Femur (tissue), 1 donor: ENCODE data around the gene BTG1.
"Not testable (repeated sequence)": the region's sequence is repeated elsewhere in the genome, so short reads cannot be mapped to it uniquely, and the experiment has no call there.

Experiments
- DNase-seq: peaks from one replicate; pipeline ENCODE4 v3.0.0-alpha.2; 2017

BTG1 gene

GRCh38 chr12:92147491-92147890 is 1.8 kb upstream of the BTG1 start:
- no peak for DNase-seq

DNA sequence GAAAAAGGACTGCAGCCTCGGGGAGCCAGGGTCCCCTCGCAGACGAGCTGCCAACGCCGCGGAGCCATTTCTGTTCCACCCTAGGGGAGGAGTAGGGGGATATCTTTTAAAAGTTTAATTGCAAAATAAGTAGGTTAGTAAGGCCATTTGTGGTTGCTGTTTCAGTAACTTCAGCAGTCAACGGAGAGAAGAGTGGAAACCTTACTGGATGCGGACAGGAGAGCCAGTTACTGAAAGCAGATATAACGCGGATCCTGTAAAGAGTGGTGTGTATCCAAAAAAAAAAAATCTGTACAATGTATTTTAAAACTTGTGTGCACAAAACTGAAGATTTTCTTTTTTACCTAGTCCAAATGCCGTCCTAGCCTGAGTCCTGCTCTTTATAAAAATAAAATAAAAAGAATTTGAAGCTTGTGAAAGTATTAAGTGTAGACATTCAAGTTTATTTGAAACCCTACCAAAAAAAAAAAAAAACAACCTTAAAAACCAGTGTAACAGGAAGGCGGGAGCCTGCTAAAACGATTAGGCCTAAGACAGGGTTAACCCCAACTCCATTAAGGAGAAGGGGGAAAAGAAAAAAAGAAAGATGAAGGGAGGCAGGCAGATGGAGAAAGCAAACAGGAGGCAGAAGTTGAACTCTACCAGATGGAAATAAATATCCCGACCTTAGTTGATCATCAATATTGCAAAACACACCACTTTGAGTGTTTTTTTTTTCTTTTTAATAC is 1.0 kb upstream of the BTG1 start:
- no peak for DNase-seq

DNA sequence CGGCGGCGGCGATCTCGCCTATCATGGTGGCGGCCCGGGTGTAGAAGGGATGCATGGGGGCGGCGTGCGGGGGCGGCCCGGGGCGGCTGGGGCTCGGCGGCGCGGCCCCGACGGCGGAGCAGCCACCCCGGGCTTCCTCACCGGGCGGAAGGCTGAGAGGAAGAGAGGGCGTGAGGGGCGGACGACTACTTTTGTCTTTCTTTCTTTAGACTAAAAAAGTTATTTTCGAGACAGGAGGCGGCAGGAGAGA is 240 bp downstream of the BTG1 start:
- no peak for DNase-seq

DNA sequence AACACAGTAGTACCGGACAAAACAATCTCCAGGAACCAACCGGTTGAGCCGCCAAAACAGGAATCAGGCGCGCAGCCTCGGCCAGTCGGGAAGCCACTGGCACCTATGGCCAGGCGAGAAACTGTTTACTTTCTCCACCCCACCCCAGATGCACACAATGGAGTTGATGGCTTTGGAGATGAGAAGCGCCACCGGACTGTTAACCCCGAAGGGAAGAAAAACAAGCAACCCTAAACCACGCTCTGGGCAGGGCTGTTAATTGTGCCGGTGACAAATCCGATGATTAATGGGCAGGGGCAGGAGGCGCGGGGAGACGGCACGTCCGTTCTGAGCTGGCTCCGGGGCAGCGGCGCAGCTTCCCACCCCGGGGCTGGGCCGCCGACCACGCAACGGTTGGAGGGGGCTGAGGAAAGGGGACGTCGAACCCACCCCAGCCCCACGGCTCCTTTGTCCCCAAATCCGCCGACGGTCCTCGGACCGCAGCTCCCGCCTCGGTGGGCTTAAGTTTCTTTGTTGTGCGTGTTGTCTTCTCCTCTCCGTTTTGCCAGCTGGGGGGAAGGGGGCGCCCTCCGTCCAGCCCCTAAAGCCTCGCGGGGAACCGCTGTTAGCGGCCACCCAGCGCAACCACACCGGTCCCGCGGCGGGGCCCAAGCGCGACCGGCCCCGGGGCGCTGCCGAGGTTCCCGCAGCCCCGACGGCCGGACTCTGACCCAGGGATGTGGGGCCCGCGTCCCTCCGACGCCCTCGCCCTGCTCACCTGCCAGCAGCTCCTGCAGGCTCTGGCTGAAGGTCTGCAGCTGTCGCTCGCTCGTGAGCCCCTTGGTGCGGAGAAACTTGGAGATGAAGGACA is 790 bp downstream of the BTG1 start:
- peak; percentile 71 for DNase-seq

DNA sequence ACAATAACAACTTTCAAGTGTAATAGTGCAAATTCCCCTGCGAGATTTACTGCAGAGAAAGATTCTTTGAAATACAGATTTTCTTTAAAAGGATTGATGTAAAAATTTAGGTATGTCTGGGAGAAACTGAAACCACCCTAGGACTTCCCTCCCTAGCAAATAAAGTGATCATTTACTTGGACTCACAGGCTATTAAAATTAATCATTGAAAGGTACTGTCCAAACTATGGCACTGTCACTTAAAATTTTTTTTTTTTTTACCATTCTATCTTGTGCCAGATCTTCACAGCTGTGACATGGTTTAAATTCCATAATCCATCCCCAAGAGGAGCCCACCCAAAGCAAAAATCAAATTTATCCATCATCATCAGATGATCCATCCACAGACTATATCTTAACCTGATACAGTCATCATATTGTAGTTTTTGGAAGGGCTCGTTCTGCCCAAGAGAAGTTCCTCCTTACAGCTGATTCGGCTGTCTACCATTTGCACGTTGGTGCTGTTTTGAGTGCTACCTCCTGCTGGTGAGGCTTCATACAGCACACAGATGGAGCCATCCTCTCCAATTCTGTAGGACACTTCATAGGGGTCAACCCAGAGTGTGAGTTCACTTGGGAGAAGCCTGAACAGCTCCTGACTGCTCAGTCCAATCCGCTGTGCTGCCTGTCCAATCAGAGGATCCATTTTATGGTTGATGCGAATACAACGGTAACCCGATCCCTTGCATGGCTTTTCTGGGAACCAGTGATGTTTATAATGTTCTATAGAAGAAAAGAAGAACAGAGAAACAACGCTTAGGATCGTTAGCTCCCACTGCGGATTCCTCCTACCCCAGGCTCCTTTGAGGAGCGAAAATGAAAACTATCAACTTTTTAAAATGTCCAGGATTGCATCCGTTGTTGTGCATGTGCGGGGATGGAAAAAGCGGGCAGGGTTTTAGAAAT is 1.7 kb downstream of the BTG1 start:
- DNase-seq, result peak; percentile 89

GRCh38 chr12:92143258-92143657 is 2.4 kb downstream of the BTG1 start:
- no peak for DNase-seq

GRCh38 chr12:92142251-92142926 is 3.3 kb downstream of the BTG1 start:
- DNase-seq, result no peak

DNA sequence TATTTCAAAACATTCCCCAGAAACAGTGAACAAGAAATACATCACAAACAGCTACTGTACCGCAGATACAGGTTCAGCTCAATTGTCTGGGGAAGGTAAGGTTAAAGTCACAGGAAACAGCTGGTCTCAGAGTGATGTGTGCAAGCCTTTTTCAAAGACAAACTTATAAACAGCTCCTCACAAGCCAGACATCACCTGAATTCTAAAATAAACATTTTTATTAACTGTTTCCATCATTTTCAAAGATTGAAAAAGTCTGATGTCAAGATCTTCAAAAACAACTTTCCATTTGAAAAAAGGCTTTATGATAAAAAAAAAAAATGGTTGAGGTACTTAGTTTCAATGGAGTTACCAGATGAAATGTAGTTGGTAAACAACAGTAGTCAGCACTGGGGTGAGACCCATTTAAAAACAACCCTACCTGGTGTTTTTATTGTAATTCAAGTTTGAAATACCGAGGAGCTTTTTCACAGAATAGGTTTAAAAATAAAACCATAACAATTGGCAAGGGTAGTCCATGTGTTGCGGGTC is 4.0 kb downstream of the BTG1 start:
- no peak for DNase-seq

DNA sequence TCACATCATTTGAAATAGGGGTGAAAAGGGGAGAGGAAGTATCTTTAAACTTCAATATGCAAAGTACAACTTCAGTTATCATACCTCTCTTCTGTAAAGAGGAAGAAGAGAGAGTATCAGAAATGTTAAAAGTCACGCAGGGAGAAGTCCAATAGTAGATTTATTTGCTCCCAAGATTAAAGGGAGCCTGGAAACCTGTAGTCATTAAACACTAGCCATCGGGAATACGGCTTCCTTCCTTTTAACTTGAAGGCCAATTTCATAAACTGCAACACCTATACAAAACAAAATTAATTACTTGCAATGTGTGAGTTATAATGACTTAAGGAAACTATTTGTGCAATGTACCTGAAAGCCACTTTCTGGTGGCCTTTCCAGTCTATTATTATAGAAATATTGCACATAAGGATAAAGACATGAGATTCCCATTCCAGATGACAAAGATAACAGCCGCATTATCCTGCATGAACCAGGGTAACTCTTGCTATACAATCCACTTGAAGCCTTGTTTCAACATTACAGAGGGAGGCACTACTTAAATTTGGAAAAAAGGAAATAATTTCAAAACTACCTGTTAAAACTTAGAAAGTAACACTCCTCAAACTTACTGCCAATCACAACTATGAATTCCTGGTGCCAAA is 4.6 kb downstream of the BTG1 start:
- DNase-seq, result no peak

- DNase-seq, result no peak
Measured at GRCh38 chr12:92140156-92140555, 5.5 kb downstream of the BTG1 start.

DNA sequence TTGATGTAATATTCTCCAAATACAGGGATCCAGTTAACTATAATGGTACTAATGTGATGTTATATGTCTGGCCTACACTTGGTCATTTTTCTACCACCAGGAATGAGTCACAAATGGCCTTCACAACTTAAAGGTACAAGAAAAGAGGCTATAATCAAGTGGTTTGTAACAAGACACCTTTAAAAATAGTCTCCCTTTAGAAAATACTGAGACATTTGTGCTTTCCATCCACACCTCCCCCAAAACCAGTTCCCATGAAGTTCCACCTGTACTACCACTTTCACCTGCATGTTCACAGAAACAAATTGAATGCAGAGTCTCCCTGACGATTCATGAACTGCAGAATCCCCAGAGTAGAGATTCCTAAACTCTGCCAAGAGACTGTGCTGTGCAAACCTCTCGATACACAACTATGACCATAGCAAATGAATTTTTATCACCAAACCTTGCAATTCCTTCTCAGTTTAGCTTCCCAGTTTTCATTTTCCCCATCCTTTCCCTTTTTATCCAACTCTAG is 6.0 kb downstream of the BTG1 start:
- no peak for DNase-seq

GRCh38 chr12:92138626-92139025 is 7.0 kb downstream of the BTG1 start:
- DNase-seq, result no peak

GRCh38 chr12:92138144-92138543 is 7.5 kb downstream of the BTG1 start:
- DNase-seq, result no peak

DNA sequence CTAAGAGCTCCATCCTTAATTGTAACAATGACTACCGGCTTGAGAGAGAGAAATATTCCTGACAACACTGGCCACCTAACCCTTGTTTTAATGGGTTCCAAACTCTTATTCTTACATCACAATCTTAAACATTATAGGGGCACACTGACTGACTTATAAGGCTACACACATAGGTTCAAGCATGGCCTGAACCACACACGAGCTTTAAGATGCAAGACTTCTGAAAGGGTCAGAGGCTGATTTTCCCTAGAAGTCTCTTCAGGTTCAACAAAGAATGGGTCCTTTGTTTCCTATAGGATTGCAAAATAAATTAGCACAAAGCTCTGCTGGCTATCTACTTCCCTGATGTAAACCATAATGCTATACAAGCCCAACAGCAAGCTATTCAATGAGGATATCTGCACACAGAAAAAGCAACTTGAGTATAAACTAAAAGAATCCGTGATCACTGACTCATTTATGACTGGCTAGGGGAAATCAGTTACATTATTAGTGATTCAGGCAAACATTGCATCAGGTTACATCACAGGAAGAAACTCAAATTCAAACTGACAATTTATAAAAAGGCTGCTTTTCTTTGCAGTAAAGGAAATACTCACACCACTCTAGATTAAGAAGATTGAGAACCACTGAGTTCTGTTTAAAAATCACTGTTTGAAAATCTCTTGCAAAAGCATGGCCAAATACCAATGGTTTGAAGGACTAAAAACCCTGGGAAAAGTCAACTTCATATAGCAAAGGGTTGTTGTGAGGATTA is 8.5 kb downstream of the BTG1 start:
- no peak for DNase-seq

- DNase-seq, result no peak
Measured at GRCh38 chr12:92136026-92136730, 9.5 kb downstream of the BTG1 start.

DNA sequence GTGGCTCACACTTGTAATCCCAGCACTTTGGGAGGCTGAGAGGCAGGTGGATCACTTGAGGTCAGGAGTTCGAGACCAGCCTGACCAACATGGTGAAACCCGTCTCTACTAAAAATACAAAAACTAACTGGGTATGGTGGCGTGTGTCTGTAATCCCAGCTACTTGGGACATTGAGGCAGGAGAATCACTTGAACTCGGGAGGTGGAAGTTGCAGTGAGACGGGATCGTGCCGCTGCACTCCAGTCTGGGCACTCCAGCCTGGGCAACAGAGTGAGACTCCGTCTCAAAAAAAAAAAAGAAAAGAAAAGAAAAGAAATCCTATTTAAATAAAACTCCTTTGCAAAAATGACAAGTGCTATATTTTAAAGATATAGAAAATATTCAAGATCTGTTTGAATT is 10.1 kb downstream of the BTG1 start:
- DNase-seq, result not testable (repeated sequence)

GRCh38 chr12:92134638-92135274 is 10.9 kb downstream of the BTG1 start:
- no peak for DNase-seq

DNA sequence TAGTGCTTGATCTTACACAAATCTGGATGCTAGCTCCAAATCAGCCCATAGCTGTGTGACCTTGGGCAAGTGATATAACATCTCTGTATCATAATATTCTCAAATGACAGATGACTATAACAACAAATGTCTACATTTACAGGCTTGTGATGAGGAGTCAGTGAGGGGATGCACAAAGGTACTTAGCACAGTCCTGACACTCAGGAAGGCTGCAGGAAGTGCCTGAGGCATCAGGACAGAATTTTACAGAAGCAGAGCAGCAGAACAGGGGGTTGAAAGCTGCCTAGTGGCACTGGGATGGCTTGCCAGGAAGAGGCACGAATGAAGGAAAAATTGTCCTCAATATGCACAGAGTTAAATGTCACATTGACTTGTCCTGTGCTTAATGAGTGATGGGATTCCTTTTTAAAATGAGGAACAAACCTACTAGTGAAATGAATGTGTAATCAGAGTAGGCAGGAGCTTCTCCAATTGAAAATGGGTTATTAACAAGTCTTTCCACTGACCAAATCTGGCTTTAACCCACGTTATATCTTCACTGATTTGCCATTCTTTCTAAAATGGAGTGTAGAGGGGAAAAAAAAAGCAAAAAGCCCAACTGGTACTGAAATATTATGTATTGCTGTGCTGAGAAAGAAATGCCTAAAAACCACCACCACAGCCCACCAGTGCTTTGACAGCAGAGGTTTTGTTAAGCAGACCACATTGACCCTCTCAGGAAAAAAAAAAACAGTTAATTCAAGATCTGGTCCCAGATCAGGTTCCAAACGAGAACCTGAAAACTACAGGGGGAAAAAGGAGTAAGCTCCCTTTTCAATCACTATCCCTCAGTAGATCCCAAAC is 11.6 kb downstream of the BTG1 start:
- no peak for DNase-seq

DNA sequence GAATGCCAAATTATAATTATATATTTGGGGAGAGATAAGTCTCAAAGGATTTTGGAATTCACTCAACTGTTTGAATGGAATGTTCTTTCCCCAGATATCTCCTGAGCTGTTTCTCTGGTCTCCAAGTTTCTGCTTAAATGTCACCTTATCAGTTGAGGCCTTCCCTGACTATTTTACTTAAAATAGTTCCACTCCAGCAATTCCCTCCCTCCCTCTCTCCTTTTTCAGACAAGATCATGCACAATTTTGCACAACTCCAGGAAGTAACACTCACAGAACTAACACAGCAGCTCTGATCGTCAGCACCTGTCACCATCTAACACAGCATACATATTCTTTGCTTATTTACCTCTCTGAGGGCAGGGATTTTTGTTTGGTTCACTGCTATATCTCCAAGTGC is 12.5 kb downstream of the BTG1 start:
- DNase-seq, result no peak
